ENCODE data around the gene WDR75. TPM values are rescaled to one million over a fixed set of nuclear protein-coding genes. Genes with fewer than 3 reads are reported as not detected.

WDR75 gene
- total and polyA plus RNA-seq, 2 of the 4 experiments (the other 2 are of a cell fraction): 21.7 to 52.2 TPM

DNA sequence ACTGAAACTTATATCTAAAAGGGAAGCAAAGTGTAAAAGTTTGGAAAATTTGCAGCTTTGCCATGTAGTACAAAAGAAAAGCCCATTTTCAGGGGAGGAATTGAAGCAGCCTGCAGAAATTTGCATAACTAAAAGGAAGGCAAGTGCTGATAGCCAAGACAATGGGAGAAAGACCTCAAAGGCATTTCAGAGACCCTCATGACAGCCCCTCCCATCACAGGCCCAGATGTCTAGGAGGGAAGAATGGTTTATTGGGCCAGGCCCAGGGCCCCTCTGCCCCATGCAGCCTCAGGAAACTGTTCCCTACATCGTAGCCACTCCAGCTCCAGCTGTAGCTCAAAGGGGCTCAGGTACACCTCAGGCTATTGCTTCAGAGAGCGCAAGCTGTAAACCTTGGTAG, 14.4 kb upstream of the WDR75 start:
- no peaks in the 10 kb centered on the region for H4K20me1 ChIP-seq (ENCODE audit: insufficient read depth, low read length)
- no peak overlapping the region for H3K4me2 ChIP-seq (ENCODE audit: low read depth, low read length)
- ATAC-seq (ENCODE audit: low read depth) (no peak), DNase-seq (no peak)
- H2BK15ac ChIP-seq (ENCODE audit: low read depth, low read length): no peak overlapping the region
- no peak overlapping the region for H2BK20ac ChIP-seq (ENCODE audit: low read depth, low read length)
- no peak overlapping the region for H3K9ac ChIP-seq (ENCODE audit: low read depth, low read length)
- no peak overlapping the region for H3K4me3 ChIP-seq (ENCODE audit: insufficient read depth, low read depth, low read length)
- peaks cover 0 to 1% of the 10 kb centered on the region in 2 experiments; a peak in 1 of 4 replicates for H3K79me1 ChIP-seq (ENCODE audit: low read depth in 1 of 2, low read length in 2 of 2)
- H3K18ac ChIP-seq (ENCODE audit: low read depth, low read length): no peak overlapping the region
- no peaks in the 10 kb centered on the region for H3K27me3 ChIP-seq (ENCODE audit: control insufficient read depth, insufficient read depth, low read length)
- peaks cover under 1% of the 10 kb centered on the region; the same call in 1 of the 2 replicates for H3K9me1 ChIP-seq (ENCODE audit: insufficient read depth, low read length)
- ChIA-PET CTCF (no interaction called here), POLR2A (ENCODE audit: unreplicated experiment) (no interaction called here)
- H3K27ac ChIP-seq (ENCODE audit: insufficient read depth, low read length): no peak overlapping the region
- BruUV-seq (replicated peaks): no TSS peak
- H2AFZ ChIP-seq (replicated peaks; ENCODE audit: low read length, poor library complexity): no peak overlapping the region
- H2AK5ac ChIP-seq (ENCODE audit: low read depth, low read length): no peak overlapping the region
- no peak overlapping the region for H3K4ac ChIP-seq (ENCODE audit: low read depth, low read length)
- H3K14ac ChIP-seq (replicated peaks; ENCODE audit: low read depth, low read length): no peak overlapping the region
- no peak overlapping the region for H4K8ac ChIP-seq (ENCODE audit: low read depth in 2 of 2, low read length in 2 of 2)
- H2BK5ac ChIP-seq (ENCODE audit: low read depth, low read length, poor library complexity, severe bottlenecking): no peak overlapping the region
- intact Hi-C loops (cut with micrococcal nuclease): no loop called here
- H2BK120ac ChIP-seq (ENCODE audit: low read depth, low read length): no peak overlapping the region
- H4K91ac ChIP-seq (ENCODE audit: insufficient read depth, low read depth, low read length): no peak overlapping the region
- H3K36me3 ChIP-seq (ENCODE audit: control insufficient read depth, insufficient read depth, low read length): no peaks in the 10 kb centered on the region
- WGBS, 2 experiments (ENCODE audit: extremely low coverage in 2 of 2, insufficient read length in 1 of 2): 100% methylated on average over 1 of the region's 2 CpGs; no CpG with 5 or more reads in 1 of the 2 experiments
- H3K56ac ChIP-seq (ENCODE audit: extremely low read depth, insufficient read depth, low read length): no peak overlapping the region
- H3K9me3 ChIP-seq (ENCODE audit: control insufficient read depth, insufficient read depth, low read length): no peaks in the 10 kb centered on the region
- TF ChIP-seq, protein P1, sequence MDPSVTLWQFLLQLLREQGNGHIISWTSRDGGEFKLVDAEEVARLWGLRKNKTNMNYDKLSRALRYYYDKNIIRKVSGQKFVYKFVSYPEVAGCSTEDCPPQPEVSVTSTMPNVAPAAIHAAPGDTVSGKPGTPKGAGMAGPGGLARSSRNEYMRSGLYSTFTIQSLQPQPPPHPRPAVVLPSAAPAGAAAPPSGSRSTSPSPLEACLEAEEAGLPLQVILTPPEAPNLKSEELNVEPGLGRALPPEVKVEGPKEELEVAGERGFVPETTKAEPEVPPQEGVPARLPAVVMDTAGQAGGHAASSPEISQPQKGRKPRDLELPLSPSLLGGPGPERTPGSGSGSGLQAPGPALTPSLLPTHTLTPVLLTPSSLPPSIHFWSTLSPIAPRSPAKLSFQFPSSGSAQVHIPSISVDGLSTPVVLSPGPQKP (IDR thresholded peaks at IDR 0.05; ENCODE audit: borderline replicate concordance, low read depth, low read length): no peak
- no peak for TF ChIP-seq CEBPB (IDR thresholded peaks at IDR 0.05; ENCODE audit: low read depth, low read length)
- no peak for TF ChIP-seq MAZ (IDR thresholded peaks at IDR 0.05; ENCODE audit: borderline replicate concordance, low read depth, low read length)
- TF ChIP-seq USF2 (IDR thresholded peaks at IDR 0.05; ENCODE audit: low read depth, low read length): no peak
- TF ChIP-seq NFE2L2 (IDR thresholded peaks at IDR 0.05; ENCODE audit: low read depth, low read length): no peak
- no peak overlapping the region for H4K5ac ChIP-seq (ENCODE audit: low read depth, low read length)
- in situ Hi-C loops (cut with MboI; ENCODE audit: low sequenced_read_pairs): no loop called here
- H2AK9ac ChIP-seq (replicated peaks; ENCODE audit: low read depth, low read length, poor library complexity): no peak overlapping the region
- dilution Hi-C loops (cut with HindIII; ENCODE audit: low sequenced_read_pairs, unreplicated experiment): no loop called here
- no peak overlapping the region for H3K23ac ChIP-seq (ENCODE audit: low read depth, low read length)
- H3K4me1 ChIP-seq (ENCODE audit: control insufficient read depth, insufficient read depth, low read length): no peaks in the 10 kb centered on the region

Data from IMR-90 (cell line).